A549 (cell line): ENCODE results near the gene ZNF280B. TPM values are rescaled to one million over a fixed set of nuclear protein-coding genes. Genes with fewer than 3 reads are reported as not detected.

Source experiments
- ATAC-seq, 2 experiments: fragments of 200-7000 bp in 1 of 2; fragments of >200 bp in 1 of 2; cut with Nextera tagmentation in 1 of 2; cut with Tn5 transposase in 1 of 2; 3 replicates each; pipeline versions ENCODE4 v1.8.0 to v1.9.1; 2018 to 2020; ENCODE audit warnings: mild to moderate bottlenecking in 1 of 2, moderate library complexity in 1 of 2
- CTCF ChIA-PET: fragments of 300-600 bp; sonication (Branson Sonifier 250); formaldehyde crosslinking; extraction: SDS; loops from one replicate; lab custom pipeline; 2021; ENCODE audit warnings: antibody characterized with exemption, inconsistent platforms; lab: Yijun Ruan, JAX
- POLR2A ChIA-PET: fragments of 350-600 bp; formaldehyde crosslinking; extraction: SDS; loops from one replicate; lab custom pipeline; 2021; ENCODE audit warnings: antibody characterized with exemption, inconsistent platforms; lab: Yijun Ruan, JAX
- DNase-seq, 2 experiments: peaks; one replicate each; pipeline versions ENCODE4 v3.0.0 to v3.0.0-alpha.2; 2011 to 2016; ENCODE audit warnings: low read depth in 1 of 2, low spot score in 1 of 2
- FAIRE-seq: peaks from 2 replicates; lab custom pipeline; 2011; peaks lifted over from hg19 to GRCh38; lab: Jason Lieb, UNC
- H3K27ac ChIP-seq, 2 experiments: fragments of >200 bp; sonication (Bioruptor Twin); formaldehyde crosslinking; 3 replicates each; pipeline ENCODE4 v1.5.1; 2016 to 2017
- H3K4me1 ChIP-seq: fragments of >200 bp; sonication (Bioruptor Twin); formaldehyde crosslinking; 3 replicates; pipeline ENCODE4 v1.6.1; 2016
- H3K4me2 ChIP-seq: fragments of >200 bp; sonication (Bioruptor Twin); formaldehyde crosslinking; 3 replicates; pipeline ENCODE4 v1.6.1; 2016
- H3K4me3 ChIP-seq: fragments of >200 bp; sonication (Bioruptor Twin); formaldehyde crosslinking; 3 replicates; pipeline ENCODE4 v1.5.1; 2016
- H3K9me3 ChIP-seq: fragments of >200 bp; sonication (Bioruptor Twin); formaldehyde crosslinking; 3 replicates; pipeline ENCODE4 v1.6.1; 2016
- BHLHE40 ChIP-seq: IDR thresholded peaks from 2 replicates; pipeline ENCODE4 v1.6.1; 2012; ENCODE audit warnings: low read depth, low read length, inconsistent platforms
- CBX2 ChIP-seq: fragments of 200-600 bp; sonication (generic); IDR thresholded peaks from 2 replicates; pipeline ENCODE4 v1.6.1; 2016; ENCODE audit warnings: low read depth, mild to moderate bottlenecking, borderline replicate concordance
- CEBPB ChIP-seq, 2 experiments: fragments of >200 bp in 1 of 2; sonication (Bioruptor Twin) in 1 of 2; formaldehyde crosslinking in 1 of 2; IDR thresholded peaks; 2 replicates each; pipeline ENCODE4 v1.6.1; 2012 to 2016
- CHD2 ChIP-seq: fragments of 150-350 bp; IDR thresholded peaks from 2 replicates; pipeline ENCODE4 v1.6.1; 2014; ENCODE audit warnings: low read length; ENCODE audit not compliant: partially characterized antibody
- CHD4 ChIP-seq: fragments of 200-600 bp; sonication (generic); IDR thresholded peaks from 2 replicates; pipeline ENCODE4 v1.6.1; 2016; ENCODE audit warnings: antibody characterized with exemption, mild to moderate bottlenecking, borderline replicate concordance
- ELK1 ChIP-seq: fragments of 150-350 bp; IDR thresholded peaks from 2 replicates; pipeline ENCODE4 v1.6.1; 2014; ENCODE audit warnings: low read depth, mild to moderate bottlenecking, low read length
- EP300 ChIP-seq, 2 experiments: fragments of >200 bp; sonication (Bioruptor Twin); formaldehyde crosslinking; IDR thresholded peaks; 2 replicates in 1 of 2; 3 replicates in 1 of 2; pipeline ENCODE4 v1.6.1; 2016 to 2017
- FOSB ChIP-seq: fragments of 250-450 bp; sonication (Bioruptor Pico); IDR thresholded peaks from 2 replicates; pipeline ENCODE4 v1.5.0; 2020; ENCODE audit warnings: mild to moderate bottlenecking, moderate library complexity
- FOSL2 ChIP-seq, 2 experiments: fragments of 450-650 bp in 1 of 2; fragments of >200 bp in 1 of 2; sonication (Bioruptor Twin) in 1 of 2; formaldehyde crosslinking; IDR thresholded peaks; 2 replicates each; pipeline versions ENCODE4 v1.5.0 to v1.6.1; 2016 to 2020; ENCODE audit warnings: mild to moderate bottlenecking in 1 of 2, moderate library complexity in 1 of 2
- HDAC2 ChIP-seq: fragments of 200-600 bp; sonication (generic); IDR thresholded peaks from 2 replicates; pipeline ENCODE4 v1.6.1; 2016
- HEYL ChIP-seq: fragments of 250-450 bp; sonication (Bioruptor Pico); IDR thresholded peaks from 2 replicates; pipeline ENCODE4 v1.8.0; 2021; ENCODE audit warnings: mild to moderate bottlenecking, moderate library complexity
- HMGXB4 ChIP-seq: fragments of 250-450 bp; sonication (Bioruptor Pico); IDR thresholded peaks from 2 replicates; pipeline ENCODE4 v1.5.0; 2021; ENCODE audit warnings: mild to moderate bottlenecking, moderate library complexity, borderline replicate concordance
- HOXB13 ChIP-seq: fragments of 250-450 bp; sonication (Bioruptor Pico); IDR thresholded peaks from 2 replicates; pipeline ENCODE4 v1.5.0; 2020; ENCODE audit warnings: low read depth, mild to moderate bottlenecking, moderate library complexity
- HOXB5 ChIP-seq: fragments of 250-450 bp; sonication (Bioruptor Pico); IDR thresholded peaks from 2 replicates; pipeline ENCODE4 v1.5.0; 2020; ENCODE audit warnings: mild to moderate bottlenecking, moderate library complexity
- JUN ChIP-seq, 2 experiments: fragments of >200 bp; sonication (Bioruptor Twin); formaldehyde crosslinking; IDR thresholded peaks; 2 replicates in 1 of 2; 3 replicates in 1 of 2; pipeline ENCODE4 v1.6.1; 2016 to 2017
- JUNB ChIP-seq: fragments of >200 bp; sonication (Bioruptor Twin); formaldehyde crosslinking; IDR thresholded peaks from 2 replicates; pipeline ENCODE4 v1.6.1; 2016
- KDM5A ChIP-seq: fragments of 200-600 bp; sonication (generic); IDR thresholded peaks from 2 replicates; pipeline ENCODE4 v1.6.1; 2016; ENCODE audit warnings: antibody characterized with exemption, mild to moderate bottlenecking
- NPAS2 ChIP-seq: fragments of 250-450 bp; sonication (Bioruptor Pico); IDR thresholded peaks from 2 replicates; pipeline ENCODE4 v1.8.0; 2022; ENCODE audit warnings: mild to moderate bottlenecking, moderate library complexity, borderline replicate concordance
- PHF8 ChIP-seq: fragments of 200-600 bp; sonication (generic); IDR thresholded peaks from 2 replicates; pipeline ENCODE4 v1.6.1; 2016; ENCODE audit warnings: low read depth, mild to moderate bottlenecking, antibody characterized with exemption, moderate library complexity, borderline replicate concordance
- POLR2A ChIP-seq: IDR thresholded peaks from 2 replicates; pipeline ENCODE4 v1.6.1; 2012; ENCODE audit warnings: mild to moderate bottlenecking, low read length
- RAD21 ChIP-seq, 2 experiments: fragments of >200 bp in 1 of 2; sonication (Bioruptor Twin) in 1 of 2; formaldehyde crosslinking in 1 of 2; IDR thresholded peaks in 1 of 2; conservative IDR thresholded peaks in 1 of 2; 2 replicates in 1 of 2; 3 replicates in 1 of 2; pipeline ENCODE4 v1.6.1; 2012 to 2018; ENCODE audit warnings: inconsistent platforms in 1 of 2
- RARB ChIP-seq: fragments of 250-450 bp; sonication (Bioruptor Pico); IDR thresholded peaks from 2 replicates; pipeline ENCODE4 v1.8.0; 2021; ENCODE audit warnings: mild to moderate bottlenecking, moderate library complexity
- RCOR1 ChIP-seq: fragments of 150-350 bp; IDR thresholded peaks from 2 replicates; pipeline ENCODE4 v1.6.1; 2014; ENCODE audit warnings: antibody characterized with exemption, low read length, low read depth
- ZNF302 ChIP-seq: fragments of 250-450 bp; sonication (Bioruptor Pico); IDR thresholded peaks from 2 replicates; pipeline ENCODE4 v1.9.0; 2021; ENCODE audit warnings: inconsistent platforms, mild to moderate bottlenecking, moderate library complexity
- ZSCAN20 ChIP-seq: fragments of 250-450 bp; sonication (Bioruptor Pico); IDR thresholded peaks from 2 replicates; pipeline ENCODE4 v1.8.0; 2022; ENCODE audit warnings: mild to moderate bottlenecking, moderate library complexity
- WGBS: methylation state at CpG from one replicate; pipeline ENCODE4 v1.1.6; 2017; ENCODE audit errors: missing lambda C conversion rate; 5-methylcytosine and 5-hydroxymethylcytosine counted together
- polyA plus RNA-seq, 4 experiments: library from polyadenylated mRNA; depleted of rRNA in 3 of 4; stranded (reverse); fragments of >200 nt; fragmentation: RNase III in 1 of 4; extraction: RNeasy Plus Mini Kit Qiagen cat#74134 plus additional on column Dnase treatment in 1 of 4; gene quantifications; 2 replicates in 3 of 4; 3 replicates in 1 of 4; pipeline ENCODE4 v1.2.3, GENCODE V29; 2011 to 2017
- TF ChIP-seq, protein P1 (sequence below): fragments of >200 bp; sonication (Bioruptor Twin); formaldehyde crosslinking; IDR thresholded peaks from 3 replicates; pipeline ENCODE4 v1.6.1; 2016
- TF ChIP-seq, protein P2 (sequence below): IDR thresholded peaks from 2 replicates; pipeline ENCODE4 v1.6.1; 2012; ENCODE audit warnings: low read depth, borderline replicate concordance
- TF ChIP-seq, protein P3 (sequence below): fragments of >200 bp; sonication (Bioruptor Twin); formaldehyde crosslinking; IDR thresholded peaks from 3 replicates; pipeline ENCODE4 v1.5.1; 2016

ZNF280B gene
- polyA plus RNA-seq, 2 of the 4 experiments (the other 2 are of a cell fraction) = 2.3 to 5.1 TPM

GRCh38 chr22:22520020-22520656, 11.6 kb upstream of the ZNF280B start, which contains the start of gene ZNF280A (continued):
- TF ChIP-seq HMGXB4 = no peak
- no peak for TF ChIP-seq EP300 (IDR thresholded peaks at IDR 0.05)
- TF ChIP-seq PHF8 = peak; percentile 37; the same call in 1 of the 2 replicates
- TF ChIP-seq CHD2 = no peak
- peak; percentile 83 for TF ChIP-seq POLR2A
- no peak for TF ChIP-seq RAD21 (conservative IDR thresholded peaks at IDR 0.05 in 1 of 2, IDR thresholded peaks at IDR 0.05 in 1 of 2)
- TF ChIP-seq CEBPB (IDR thresholded peaks at IDR 0.05) = peak; percentile 87 to 97
- no peak for TF ChIP-seq JUNB
- TF ChIP-seq JUN (IDR thresholded peaks at IDR 0.05) = peak; percentile 23 to 37; a peak in 1 of 5 replicates
- TF ChIP-seq HOXB5 (CRISPR knock-in tag) = no peak

GRCh38 chr22:22519591-22519990, 11.0 kb upstream of the ZNF280B start:
- Histone ChIP-seq H3K4me3 (peak overlapping the region; percentile 54), H3K27ac (peak overlapping the region; percentile 71 to 83), H3K4me1 (peaks cover 9% of the 10 kb centered on the region; the same call in 2 of the 3 replicates), H3K9me3 (no peaks in the 10 kb centered on the region), H3K4me2 (peak overlapping the region; percentile 77)
- FAIRE-seq = no peak
- ChIA-PET POLR2A (interaction anchor here (0.6 to 1.9 kb wide), 7 partner anchors 11 to 57 kb away, joined by 3 to 19 read pairs (median 4); partner anchors contain the start of genes PRAME and ZNF280B), CTCF (interaction anchor here (1.0 to 3.2 kb wide), 5 partner anchors 11 to 56 kb away, joined by 3 to 17 read pairs (median 8); partner anchors contain the start of genes PRAME and ZNF280B)
- 3% methylated on average over 5 of the region's 5 CpGs for WGBS
- DNase-seq = peak; percentile 18 to 25
- ATAC-seq = peak; percentile 71 to 78
- no peak for TF ChIP-seq CHD4
- no peak for TF ChIP-seq POLR2A
- no peak for TF ChIP-seq CBX2
- no peak for TF ChIP-seq CEBPB (IDR thresholded peaks at IDR 0.05)
- no peak for TF ChIP-seq FOSB (CRISPR knock-in tag)
- TF ChIP-seq JUN (IDR thresholded peaks at IDR 0.05) = no peak
- no peak for TF ChIP-seq ZNF302
- TF ChIP-seq CHD2 = no peak

DNA sequence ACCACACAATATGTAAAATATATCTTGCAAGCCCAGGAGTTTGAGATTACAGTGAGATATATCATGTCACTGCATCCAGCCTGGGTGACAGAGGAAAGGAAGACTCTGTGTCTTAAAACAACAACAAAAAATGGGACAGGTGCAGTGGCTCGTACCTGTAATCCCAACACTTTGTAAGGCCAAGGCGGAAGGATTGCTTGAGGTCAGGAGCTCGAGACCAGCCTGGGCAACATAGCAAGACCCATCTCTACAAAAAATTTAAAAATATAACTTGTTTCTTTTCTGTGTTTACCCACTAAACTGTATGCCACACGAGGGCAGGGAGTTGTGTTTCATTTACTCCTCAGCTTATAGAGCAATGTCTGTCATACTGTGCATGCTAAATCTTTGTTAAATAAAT, 8.4 kb upstream of the ZNF280B start:
- no peak for FAIRE-seq

More for the DNA sequence above, 8.4 kb upstream of the ZNF280B start:
- Histone ChIP-seq H3K4me2 (no peak overlapping the region), H3K9me3 (no peaks in the 10 kb centered on the region), H3K4me3 (no peak overlapping the region), H3K4me1 (peaks cover 9% of the 10 kb centered on the region; the same call in 2 of the 3 replicates), H3K27ac (no peak overlapping the region)
- WGBS = 87% methylated on average over 4 of the region's 4 CpGs
- ChIA-PET POLR2A (no interaction called here), CTCF (no interaction called here)
- TF ChIP-seq HDAC2 (no peak), NPAS2 (no peak), BHLHE40 (no peak), HOXB13 (no peak), CHD4 (no peak), RARB (no peak), RCOR1 (no peak), ZNF302 (no peak), CBX2 (no peak), PHF8 (no peak), POLR2A (no peak), ELK1 (no peak), KDM5A (no peak), FOSL2 (IDR thresholded peaks at IDR 0.05) (no peak), FOSL2 (CRISPR knock-in tag; IDR thresholded peaks at IDR 0.05) (no peak), ZSCAN20 (no peak), HEYL (no peak)
- TF ChIP-seq, protein P1, sequence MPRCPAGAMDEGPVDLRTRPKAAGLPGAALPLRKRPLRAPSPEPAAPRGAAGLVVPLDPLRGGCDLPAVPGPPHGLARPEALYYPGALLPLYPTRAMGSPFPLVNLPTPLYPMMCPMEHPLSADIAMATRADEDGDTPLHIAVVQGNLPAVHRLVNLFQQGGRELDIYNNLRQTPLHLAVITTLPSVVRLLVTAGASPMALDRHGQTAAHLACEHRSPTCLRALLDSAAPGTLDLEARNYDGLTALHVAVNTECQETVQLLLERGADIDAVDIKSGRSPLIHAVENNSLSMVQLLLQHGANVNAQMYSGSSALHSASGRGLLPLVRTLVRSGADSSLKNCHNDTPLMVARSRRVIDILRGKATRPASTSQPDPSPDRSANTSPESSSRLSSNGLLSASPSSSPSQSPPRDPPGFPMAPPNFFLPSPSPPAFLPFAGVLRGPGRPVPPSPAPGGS = no peak
- TF ChIP-seq, protein P2, sequence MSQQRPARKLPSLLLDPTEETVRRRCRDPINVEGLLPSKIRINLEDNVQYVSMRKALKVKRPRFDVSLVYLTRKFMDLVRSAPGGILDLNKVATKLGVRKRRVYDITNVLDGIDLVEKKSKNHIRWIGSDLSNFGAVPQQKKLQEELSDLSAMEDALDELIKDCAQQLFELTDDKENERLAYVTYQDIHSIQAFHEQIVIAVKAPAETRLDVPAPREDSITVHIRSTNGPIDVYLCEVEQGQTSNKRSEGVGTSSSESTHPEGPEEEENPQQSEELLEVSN = no peak
- TF ChIP-seq, protein P3, sequence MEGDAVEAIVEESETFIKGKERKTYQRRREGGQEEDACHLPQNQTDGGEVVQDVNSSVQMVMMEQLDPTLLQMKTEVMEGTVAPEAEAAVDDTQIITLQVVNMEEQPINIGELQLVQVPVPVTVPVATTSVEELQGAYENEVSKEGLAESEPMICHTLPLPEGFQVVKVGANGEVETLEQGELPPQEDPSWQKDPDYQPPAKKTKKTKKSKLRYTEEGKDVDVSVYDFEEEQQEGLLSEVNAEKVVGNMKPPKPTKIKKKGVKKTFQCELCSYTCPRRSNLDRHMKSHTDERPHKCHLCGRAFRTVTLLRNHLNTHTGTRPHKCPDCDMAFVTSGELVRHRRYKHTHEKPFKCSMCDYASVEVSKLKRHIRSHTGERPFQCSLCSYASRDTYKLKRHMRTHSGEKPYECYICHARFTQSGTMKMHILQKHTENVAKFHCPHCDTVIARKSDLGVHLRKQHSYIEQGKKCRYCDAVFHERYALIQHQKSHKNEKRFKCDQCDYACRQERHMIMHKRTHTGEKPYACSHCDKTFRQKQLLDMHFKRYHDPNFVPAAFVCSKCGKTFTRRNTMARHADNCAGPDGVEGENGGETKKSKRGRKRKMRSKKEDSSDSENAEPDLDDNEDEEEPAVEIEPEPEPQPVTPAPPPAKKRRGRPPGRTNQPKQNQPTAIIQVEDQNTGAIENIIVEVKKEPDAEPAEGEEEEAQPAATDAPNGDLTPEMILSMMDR = no peak
- ATAC-seq (no peak), DNase-seq (no peak)
